Stimulated activated CD4-positive, alpha-beta T cell treated with anti-CD3 and anti-CD28 coated beads, TNF-alpha, amount 100 ng/mL, for 24 hours (primary cell): Measurements from ENCODE around the gene NFKBIL1.
"Not testable (repeated sequence)": the region's sequence is repeated elsewhere in the genome, so short reads cannot be mapped to it uniquely, and the experiment has no call there.

Experiments
- DNase-seq, 3 experiments: peaks; one replicate each; pipeline ENCODE4 v3.0.0-alpha.2; 2020; ENCODE audit warnings: low read depth in 3 of 3

Gene NFKBIL1

GRCh38 chr6:31546958-31547726 lies at the start of gene NFKBIL1:
Gene NFKBIL1 (plus strand): TSS chr6:31547608. CDS start chr6:31547695, 87 bp downstream.
- DNase-seq: peak; percentile 85 to 93 (median 88)

- DNase-seq: no peak
These were observed 48.7 kb upstream of the NFKBIL1 start for GRCh38 chr6:31498748-31499147.

- not testable (repeated sequence) for DNase-seq
These were observed 47.8 kb upstream of the NFKBIL1 start for GRCh38 chr6:31499648-31500047.

GRCh38 chr6:31502586-31502985 lies 44.8 kb upstream of the NFKBIL1 start:
- no peak for DNase-seq

- not testable (repeated sequence) for DNase-seq
These were observed 38.4 kb upstream of the NFKBIL1 start for GRCh38 chr6:31509036-31509435.

- no peak for DNase-seq
These were observed 37.4 kb upstream of the NFKBIL1 start for GRCh38 chr6:31510007-31510406.

- no peak for DNase-seq
These were observed 33.8 kb upstream of the NFKBIL1 start for GRCh38 chr6:31513456-31514165.

GRCh38 chr6:31521835-31522234 lies 25.6 kb upstream of the NFKBIL1 start:
- no peak for DNase-seq

GRCh38 chr6:31525553-31525931 lies 21.9 kb upstream of the NFKBIL1 start:
- no peak for DNase-seq

GRCh38 chr6:31525932-31526591 lies 21.3 kb upstream of the NFKBIL1 start:
- DNase-seq: no peak

GRCh38 chr6:31528307-31528777 lies 19.1 kb upstream of the NFKBIL1 start:
- DNase-seq: no peak

GRCh38 chr6:31528821-31529328 lies 18.5 kb upstream of the NFKBIL1 start, which contains the start of gene MCCD1:
Gene MCCD1 (plus strand): TSS chr6:31528962. CDS start chr6:31529015, 53 bp downstream.
- DNase-seq: no peak

GRCh38 chr6:31529329-31530150 lies 17.9 kb upstream of the NFKBIL1 start:
- no peak for DNase-seq

- DNase-seq: no peak
These were observed 16.7 kb upstream of the NFKBIL1 start for GRCh38 chr6:31530659-31531058.

- DNase-seq: no peak
These were observed 16.2 kb upstream of the NFKBIL1 start for GRCh38 chr6:31531162-31531561.

GRCh38 chr6:31531771-31532643 lies 15.4 kb upstream of the NFKBIL1 start:
- DNase-seq: no peak

GRCh38 chr6:31532644-31533454 lies 14.6 kb upstream of the NFKBIL1 start:
- no peak for DNase-seq

GRCh38 chr6:31533455-31533841 lies 14.0 kb upstream of the NFKBIL1 start:
- no peak for DNase-seq

- no peak for DNase-seq
These were observed 13.4 kb upstream of the NFKBIL1 start for GRCh38 chr6:31534011-31534410.
